GM20431 (cell line): ENCODE results near the gene LTO1.

ENCODE experiments used
- in situ Hi-C: fragments of 300-500 bp; cut with MseI, MboI; formaldehyde crosslinking; loops from one replicate; pipeline ENCODE4 v1.15.0; 2020; ENCODE audit warnings: low sequenced_read_pairs; ENCODE audit not compliant: unreplicated experiment

The LTO1 gene

GRCh38 chr11:69684651-69685050 is 9.5 kb upstream of the LTO1 start:
- in situ Hi-C loops: loop anchor here (10.0 to 25.0 kb wide), 2 partner anchors 210 to 503 kb away; no protein-coding TSS in a partner anchor

GRCh38 chr11:69683764-69684333 is 8.7 kb upstream of the LTO1 start:
- in situ Hi-C loops: loop anchor here (10.0 to 25.0 kb wide), 2 partner anchors 211 to 503 kb away; no protein-coding TSS in a partner anchor

GRCh38 chr11:69682681-69683326 is 7.7 kb upstream of the LTO1 start:
- in situ Hi-C loops: loop anchor here (10.0 to 25.0 kb wide), 2 partner anchors 212 to 504 kb away; no protein-coding TSS in a partner anchor

GRCh38 chr11:69682221-69682620 is 7.1 kb upstream of the LTO1 start:
- in situ Hi-C loops: loop anchor here (10.0 to 25.0 kb wide), 2 partner anchors 213 to 505 kb away; no protein-coding TSS in a partner anchor

GRCh38 chr11:69680688-69681087 is 5.5 kb upstream of the LTO1 start:
- in situ Hi-C loops: loop anchor here (10.0 to 25.0 kb wide), 2 partner anchors 214 to 507 kb away; no protein-coding TSS in a partner anchor

GRCh38 chr11:69677749-69678148 is 2.6 kb upstream of the LTO1 start:
- in situ Hi-C loops: loop anchor here (25.0 kb wide), 1 partner anchor 510 kb away; no protein-coding TSS in a partner anchor

- in situ Hi-C loops: no loop called here
Observed at GRCh38 chr11:69674267-69674885, 777 bp downstream of the LTO1 start.

- in situ Hi-C loops: no loop called here
Observed at GRCh38 chr11:69671734-69672465, 3.3 kb downstream of the LTO1 start.

GRCh38 chr11:69670158-69670845 is 4.9 kb downstream of the LTO1 start:
- in situ Hi-C loops: no loop called here

- in situ Hi-C loops: no loop called here
Observed at GRCh38 chr11:69669486-69669885, 5.7 kb downstream of the LTO1 start.

- in situ Hi-C loops: no loop called here
Observed at GRCh38 chr11:69667619-69668604, 7.2 kb downstream of the LTO1 start.

GRCh38 chr11:69666752-69667536 is 8.2 kb downstream of the LTO1 start:
- in situ Hi-C loops: no loop called here

GRCh38 chr11:69666261-69666660 is 8.9 kb downstream of the LTO1 start:
- in situ Hi-C loops: no loop called here

GRCh38 chr11:69665669-69666068 is 9.5 kb downstream of the LTO1 start:
- in situ Hi-C loops: no loop called here

- in situ Hi-C loops: no loop called here
Observed at GRCh38 chr11:69664901-69665300, 10.3 kb downstream of the LTO1 start.

GRCh38 chr11:69664103-69664775 is 10.9 kb downstream of the LTO1 start:
- in situ Hi-C loops: no loop called here

GRCh38 chr11:69663326-69663725 is 11.8 kb downstream of the LTO1 start:
- in situ Hi-C loops: no loop called here
